ENCODE results near the gene TRIOBP. TPM values are rescaled to one million over a fixed set of nuclear protein-coding genes. Genes with fewer than 3 reads are reported as not detected.

The TRIOBP gene
- total and polyA plus RNA-seq, 2 of the 13 experiments (the other 11 are each of a cell fraction or from before 2014, with no cell fraction given) = 6.1 to 15.4 TPM

- TF ChIP-seq JUND (CRISPR knock-in tag; IDR thresholded peaks at IDR 0.05) = no peak
- peak; percentile 76; the same call in 1 of the 2 replicates for TF ChIP-seq ZNF772 (CRISPR knock-in tag; IDR thresholded peaks at IDR 0.05)
- no peak for TF ChIP-seq NR3C1 (CRISPR knock-in tag; IDR thresholded peaks at IDR 0.05)
- TF ChIP-seq ZNF83 (CRISPR knock-in tag; IDR thresholded peaks at IDR 0.05; ENCODE audit: borderline replicate concordance) = no peak
- TF ChIP-seq ZNF75D (CRISPR knock-in tag; IDR thresholded peaks at IDR 0.05; ENCODE audit: borderline replicate concordance) = no peak
- TF ChIP-seq NFKB2 (CRISPR knock-in tag; IDR thresholded peaks at IDR 0.05; ENCODE audit: borderline replicate concordance) = peak; percentile 47; the same call in 1 of the 2 replicates
- TF ChIP-seq ZNF382 (CRISPR knock-in tag; IDR thresholded peaks at IDR 0.05; ENCODE audit: borderline replicate concordance) = no peak
- no peak for TF ChIP-seq ARID2 (CRISPR knock-in tag; IDR thresholded peaks at IDR 0.05; ENCODE audit: borderline replicate concordance)
- peak; percentile 22; the same call in 1 of the 2 replicates for TF ChIP-seq MXD4 (CRISPR knock-in tag; IDR thresholded peaks at IDR 0.05)
- 0 out of 2 replicates have a peak, but pooled peaks have one; percentile 21 for TF ChIP-seq SNAI1 (CRISPR knock-in tag; IDR thresholded peaks at IDR 0.05; ENCODE audit: borderline replicate concordance)
- TF ChIP-seq ZNF468 (CRISPR knock-in tag; IDR thresholded peaks at IDR 0.05) = no peak
- TF ChIP-seq, protein P1, sequence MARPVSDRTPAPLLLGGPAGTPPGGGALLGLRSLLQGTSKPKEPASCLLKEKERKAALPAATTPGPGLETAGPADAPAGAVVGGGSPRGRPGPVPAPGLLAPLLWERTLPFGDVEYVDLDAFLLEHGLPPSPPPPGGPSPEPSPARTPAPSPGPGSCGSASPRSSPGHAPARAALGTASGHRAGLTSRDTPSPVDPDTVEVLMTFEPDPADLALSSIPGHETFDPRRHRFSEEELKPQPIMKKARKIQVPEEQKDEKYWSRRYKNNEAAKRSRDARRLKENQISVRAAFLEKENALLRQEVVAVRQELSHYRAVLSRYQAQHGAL (CRISPR knock-in tag; IDR thresholded peaks at IDR 0.05; ENCODE audit: not compliant biosample characterization) = no peak
- TF ChIP-seq TFDP1 (CRISPR knock-in tag; IDR thresholded peaks at IDR 0.05; ENCODE audit: borderline replicate concordance) = no peak
- no peak; the same call in 1 of the 2 replicates for TF ChIP-seq ZNF768 (CRISPR knock-in tag; IDR thresholded peaks at IDR 0.05)
- TF ChIP-seq, protein P2, sequence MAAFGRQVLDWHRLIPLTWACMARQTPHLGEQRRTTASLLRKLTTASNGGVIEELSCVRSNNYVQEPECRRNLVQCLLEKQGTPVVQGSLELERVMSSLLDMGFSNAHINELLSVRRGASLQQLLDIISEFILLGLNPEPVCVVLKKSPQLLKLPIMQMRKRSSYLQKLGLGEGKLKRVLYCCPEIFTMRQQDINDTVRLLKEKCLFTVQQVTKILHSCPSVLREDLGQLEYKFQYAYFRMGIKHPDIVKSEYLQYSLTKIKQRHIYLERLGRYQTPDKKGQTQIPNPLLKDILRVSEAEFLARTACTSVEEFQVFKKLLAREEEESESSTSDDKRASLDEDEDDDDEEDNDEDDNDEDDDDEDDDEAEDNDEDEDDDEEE (CRISPR knock-in tag; IDR thresholded peaks at IDR 0.05) = no peak
- no peak; the same call in 1 of the 2 replicates for TF ChIP-seq PAXIP1 (CRISPR knock-in tag; conservative IDR thresholded peaks at IDR 0.05)
- TF ChIP-seq JUNB (CRISPR knock-in tag; IDR thresholded peaks at IDR 0.05; ENCODE audit: borderline replicate concordance) = no peak
Measured at GRCh38 chr22:37802310-37803194, 105.7 kb downstream of the TRIOBP start (continued).
